HG03159 (cell line): Measurements from ENCODE around the gene ATOH1.

ENCODE experiments used
- ATAC-seq: cut with Tn5 transposase; IDR thresholded peaks from one replicate; pipeline ENCODE4 v1.9.1; 2021; ENCODE audit warnings: mild to moderate bottlenecking, moderate library complexity; ENCODE audit not compliant: unreplicated experiment

ATOH1 gene

DNA sequence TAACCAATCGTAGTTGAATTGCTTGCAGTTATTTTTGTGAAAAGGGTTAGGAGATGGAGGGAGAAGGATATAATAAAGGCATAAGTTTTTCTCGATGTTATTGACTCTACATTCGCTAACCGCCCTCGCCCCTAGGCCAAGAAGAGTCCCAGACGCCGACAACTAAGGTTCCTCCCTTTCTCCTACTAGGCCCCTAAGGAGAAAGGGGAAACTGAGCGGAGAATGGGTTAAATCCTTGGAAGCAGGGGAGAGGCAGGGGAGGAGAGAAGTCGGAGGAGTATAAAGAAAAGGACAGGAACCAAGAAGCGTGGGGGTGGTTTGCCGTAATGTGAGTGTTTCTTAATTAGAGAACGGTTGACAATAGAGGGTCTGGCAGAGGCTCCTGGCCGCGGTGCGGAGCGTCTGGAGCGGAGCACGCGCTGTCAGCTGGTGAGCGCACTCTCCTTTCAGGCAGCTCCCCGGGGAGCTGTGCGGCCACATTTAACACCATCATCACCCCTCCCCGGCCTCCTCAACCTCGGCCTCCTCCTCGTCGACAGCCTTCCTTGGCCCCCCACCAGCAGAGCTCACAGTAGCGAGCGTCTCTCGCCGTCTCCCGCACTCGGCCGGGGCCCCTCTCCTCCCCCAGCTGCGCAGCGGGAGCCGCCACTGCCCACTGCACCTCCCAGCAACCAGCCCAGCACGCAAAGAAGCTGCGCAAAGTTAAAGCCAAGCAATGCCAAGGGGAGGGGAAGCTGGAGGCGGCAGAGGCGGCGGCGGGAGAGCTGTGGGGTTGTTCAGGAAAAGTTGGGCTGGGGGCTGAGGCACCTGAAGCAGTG, 5.9 kb downstream of the ATOH1 start:
- ATAC-seq, result no peak

DNA sequence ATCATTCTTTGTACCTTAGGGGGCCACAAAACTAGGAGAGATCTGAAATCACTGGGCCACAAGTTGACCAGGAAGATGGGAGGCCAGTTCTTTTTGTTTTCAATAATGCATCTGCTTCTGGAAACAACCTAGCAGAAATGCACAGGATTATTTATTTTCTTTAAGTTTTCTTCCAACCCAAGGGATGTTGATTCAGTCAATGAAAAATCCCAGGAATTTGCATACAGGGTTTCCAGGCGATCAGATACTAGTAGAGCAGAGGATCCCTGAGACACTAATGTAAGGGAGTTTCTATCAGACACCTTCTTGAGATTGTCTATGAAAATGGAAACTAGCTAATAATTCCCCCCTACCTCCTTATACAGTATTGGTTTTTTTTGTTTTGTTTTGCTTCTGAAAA, 7.4 kb downstream of the ATOH1 start:
- no peak for ATAC-seq

DNA sequence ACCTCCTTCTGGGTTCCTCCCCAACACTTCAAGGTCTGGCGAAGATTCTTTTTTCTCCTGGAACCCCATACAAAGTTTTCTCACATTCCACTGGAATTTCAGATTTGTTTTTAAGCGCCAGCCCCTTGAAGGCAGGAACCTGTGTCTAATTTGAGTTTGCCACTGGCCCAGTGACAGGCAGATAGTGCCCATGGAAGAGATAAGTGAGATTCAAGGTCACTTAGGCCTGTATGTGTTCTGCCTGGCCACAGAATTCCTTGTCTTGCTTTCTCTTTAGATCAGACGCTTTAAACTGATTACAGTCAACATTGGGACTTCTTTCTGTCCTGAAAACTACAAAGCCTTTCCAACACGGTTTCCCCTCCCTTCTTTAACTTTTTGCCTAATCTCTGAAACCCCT, 11.2 kb downstream of the ATOH1 start:
- ATAC-seq, result no peak

DNA sequence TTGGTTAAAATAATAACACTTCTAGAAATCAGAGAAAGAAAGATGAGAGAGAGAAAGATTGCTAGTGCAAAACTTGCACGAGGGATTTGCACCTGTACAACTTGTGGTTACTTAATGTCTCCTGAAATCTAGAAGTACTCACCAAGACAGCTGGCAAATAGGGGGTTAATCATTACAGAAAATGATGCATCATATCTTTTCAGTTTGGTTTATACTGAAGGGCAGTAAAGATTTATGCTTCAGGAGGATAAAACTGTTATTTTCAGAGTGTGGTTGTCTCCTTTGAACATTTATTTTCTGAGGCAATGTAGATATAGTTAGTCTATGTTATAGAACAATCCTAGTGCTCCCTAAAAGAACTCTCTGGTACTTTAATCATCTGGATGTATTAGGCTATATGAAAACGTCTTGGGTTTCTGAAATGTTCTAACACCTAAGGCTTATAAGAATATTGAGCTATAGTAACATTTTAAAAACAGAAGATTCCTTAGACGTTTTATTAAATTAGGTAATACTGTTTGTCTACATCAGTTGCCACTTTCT, 13.3 kb downstream of the ATOH1 start:
- peak; percentile 58 for ATAC-seq

DNA sequence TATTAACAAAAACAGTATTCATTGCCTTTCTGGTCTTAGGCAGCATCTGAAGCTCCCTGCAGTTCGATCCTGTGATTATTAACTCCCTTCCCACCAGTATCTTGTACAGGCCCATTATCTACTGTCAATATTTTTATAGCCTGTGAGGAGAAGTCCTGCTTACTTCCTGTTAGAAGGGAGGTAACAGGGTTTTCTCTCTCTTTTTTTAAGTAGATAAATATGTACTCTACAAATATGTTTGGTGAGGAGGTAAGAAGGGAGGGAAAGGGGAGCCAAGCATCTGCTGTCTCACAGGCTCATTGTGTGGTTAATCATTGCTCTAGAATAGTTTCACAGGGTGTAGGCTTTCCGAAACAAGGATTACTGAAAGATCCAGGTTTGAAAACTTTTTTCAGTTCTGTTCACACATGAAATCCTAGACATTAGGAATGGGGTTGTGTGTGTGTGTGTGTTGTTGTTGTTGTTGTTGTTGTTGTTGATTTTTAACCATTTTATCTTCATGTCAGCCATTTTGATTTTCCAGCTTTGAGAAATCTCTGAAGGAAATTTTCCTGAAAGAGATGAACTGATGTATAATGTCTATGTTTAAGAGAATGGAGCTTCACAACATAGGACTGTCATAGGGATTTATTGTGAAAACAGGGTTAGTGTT, 14.2 kb downstream of the ATOH1 start:
- ATAC-seq, result peak; percentile 71

DNA sequence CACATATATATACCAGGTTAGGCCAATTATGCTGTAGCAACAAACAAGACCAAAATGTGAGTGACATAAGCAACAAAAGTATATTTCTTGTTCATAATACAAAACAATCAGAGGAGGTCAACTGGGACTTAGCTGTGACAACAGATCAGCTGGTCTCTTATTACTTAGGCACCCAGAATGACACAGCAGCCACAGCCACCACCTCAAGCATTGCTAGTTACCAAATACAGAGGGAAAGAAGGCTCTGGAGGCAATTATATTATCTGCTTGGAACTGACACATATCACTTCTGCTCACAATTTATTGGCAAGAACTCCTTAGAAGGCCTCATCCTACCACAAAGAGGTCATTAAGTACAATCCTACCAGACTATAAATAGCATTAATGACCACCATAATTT, 15.2 kb downstream of the ATOH1 start:
- ATAC-seq, result no peak

DNA sequence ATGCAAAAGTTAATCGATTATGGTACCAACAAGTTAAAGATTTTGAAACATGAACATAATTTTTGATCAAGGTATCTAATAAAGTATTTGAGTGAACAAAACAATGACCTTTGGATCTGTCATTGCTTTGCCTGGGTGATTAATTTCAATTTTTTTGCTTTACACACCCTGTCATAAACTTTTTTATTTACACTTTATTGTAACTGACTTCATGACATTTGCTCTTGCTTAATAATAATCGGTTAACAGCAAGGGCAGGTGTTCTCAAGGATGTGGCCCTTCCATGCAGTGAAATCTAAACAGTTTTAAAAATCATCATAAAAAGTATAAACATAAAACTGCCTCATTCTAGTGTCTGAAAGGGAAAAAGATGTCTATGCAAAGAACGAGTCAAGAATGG, 24.1 kb downstream of the ATOH1 start:
- ATAC-seq, result no peak

DNA sequence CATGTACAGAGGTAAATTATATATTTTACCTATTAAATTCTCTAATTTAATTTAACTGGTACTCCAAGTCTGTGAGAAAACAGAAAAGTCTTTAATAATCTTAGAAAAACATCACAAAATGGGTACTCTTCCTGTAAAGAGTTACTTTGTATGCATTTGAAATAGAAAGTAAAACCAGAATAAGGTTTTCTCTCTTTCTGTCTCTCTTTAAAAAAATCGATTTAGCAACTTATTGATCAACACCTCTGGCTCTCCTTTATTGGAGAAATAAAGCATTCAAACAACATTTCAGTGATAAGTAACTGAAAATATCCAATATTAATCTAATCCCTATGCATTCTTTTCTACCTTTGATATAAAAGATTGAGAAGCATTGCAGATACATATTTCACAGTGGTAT, 27.4 kb downstream of the ATOH1 start:
- ATAC-seq, result peak; percentile 53

DNA sequence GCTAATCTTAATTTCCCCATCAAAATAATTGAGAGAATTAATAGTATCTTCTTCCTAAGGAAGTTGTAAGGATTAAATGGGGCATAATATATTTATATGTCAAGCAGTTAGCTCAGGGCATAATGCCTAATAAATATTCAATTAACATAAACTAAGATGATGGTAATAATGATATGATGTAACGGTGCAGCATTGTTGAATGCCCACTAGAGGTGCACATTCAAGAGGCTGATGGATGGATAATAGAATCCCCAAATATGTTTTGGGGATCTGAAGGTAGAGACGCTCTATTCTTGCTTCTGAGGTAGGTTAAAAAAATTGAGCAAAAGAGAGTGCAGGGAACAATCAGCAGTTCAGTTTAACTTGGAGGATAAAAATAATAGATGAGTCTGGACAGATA, 37.1 kb downstream of the ATOH1 start:
- peak; percentile 65 for ATAC-seq

DNA sequence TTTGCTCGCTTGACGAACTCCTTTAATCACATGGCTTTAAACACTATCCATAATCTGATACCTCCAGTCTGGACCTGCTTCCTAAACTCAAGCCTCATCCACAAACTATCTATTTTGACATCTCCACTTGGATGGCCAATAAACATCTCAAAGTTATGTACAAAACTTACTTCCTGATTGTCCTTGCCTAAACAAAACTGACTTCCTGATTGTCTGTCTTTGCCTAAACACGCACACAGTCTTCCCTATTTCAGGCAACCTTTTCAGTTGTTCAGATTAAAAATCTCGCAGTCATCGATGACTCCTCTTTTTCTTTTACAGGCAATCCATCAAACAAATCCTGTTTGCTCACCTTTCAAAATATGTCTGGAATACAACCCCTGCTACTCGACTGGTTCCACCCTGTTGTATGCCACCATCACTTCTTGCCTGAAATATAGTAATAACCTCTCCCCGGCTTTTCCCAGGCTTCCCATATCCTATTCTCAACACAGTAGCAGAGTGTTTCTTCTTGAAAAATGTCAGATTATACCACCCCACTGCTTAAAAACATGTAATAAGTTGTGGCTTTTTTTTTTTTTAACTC, 39.0 kb downstream of the ATOH1 start:
- ATAC-seq, result no peak

DNA sequence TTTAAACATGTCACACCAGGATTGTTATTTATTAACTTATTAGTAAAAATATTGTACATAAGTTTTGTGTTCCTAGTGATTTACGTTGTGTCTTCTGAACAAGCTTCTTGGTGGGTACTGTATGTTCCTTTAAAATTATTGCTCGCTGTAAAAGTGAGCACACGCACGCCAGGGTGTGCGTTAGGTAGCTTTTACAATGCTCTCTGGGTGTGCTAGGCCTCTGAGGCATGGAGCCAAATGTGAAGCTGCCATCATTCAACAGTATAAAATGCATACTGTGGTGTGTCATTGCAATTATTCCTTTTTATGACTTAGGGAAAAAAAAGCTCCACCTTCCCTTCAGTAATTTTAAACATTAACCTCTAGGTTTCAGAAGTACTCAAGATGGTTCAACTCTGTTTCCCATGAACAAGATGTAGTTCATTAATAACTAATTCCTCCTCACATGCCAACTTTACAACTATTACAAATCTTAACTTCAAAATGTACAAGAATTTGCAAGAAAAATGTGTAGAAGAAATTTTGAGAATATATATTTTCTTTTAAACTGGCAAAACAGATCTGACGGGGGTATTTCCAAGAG, 42.4 kb downstream of the ATOH1 start:
- no peak for ATAC-seq

DNA sequence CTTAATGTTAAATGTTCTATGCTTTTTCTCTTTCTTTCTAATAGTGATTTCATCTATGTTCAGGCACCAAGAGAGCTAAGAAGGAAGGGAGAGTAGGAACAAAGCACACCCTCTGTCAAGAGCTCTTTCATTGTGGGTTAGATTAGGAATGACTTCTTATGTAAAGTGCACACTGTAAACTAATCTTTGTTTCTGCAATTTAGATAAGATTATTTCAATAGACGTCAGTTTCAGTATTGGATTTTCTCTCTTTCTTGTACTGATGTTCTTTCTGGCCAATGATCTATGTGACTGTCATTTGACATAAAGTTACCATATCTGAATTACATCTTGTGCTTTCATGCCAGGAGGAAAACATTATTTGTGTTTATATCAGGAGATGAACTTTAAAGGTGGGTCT, 48.2 kb downstream of the ATOH1 start:
- no peak for ATAC-seq

DNA sequence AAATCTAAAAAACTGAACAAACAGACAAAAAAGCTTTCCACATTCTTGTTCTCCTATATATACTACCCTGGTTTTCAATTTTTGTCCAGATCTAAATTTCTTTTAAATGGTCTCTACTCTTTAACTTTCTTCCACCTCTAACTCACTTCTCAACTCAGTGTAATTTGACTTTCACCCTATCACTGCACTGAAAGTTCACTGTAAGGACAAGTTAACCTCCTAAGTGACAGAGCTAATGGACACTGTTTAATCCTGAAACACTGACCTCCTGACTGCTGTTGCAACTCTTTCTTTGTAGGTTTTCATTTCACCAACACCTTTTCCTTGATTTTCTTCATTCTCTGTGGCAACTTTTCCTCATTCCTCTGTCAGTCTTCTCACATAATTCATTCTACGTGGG, 50.0 kb downstream of the ATOH1 start:
- no peak for ATAC-seq

DNA sequence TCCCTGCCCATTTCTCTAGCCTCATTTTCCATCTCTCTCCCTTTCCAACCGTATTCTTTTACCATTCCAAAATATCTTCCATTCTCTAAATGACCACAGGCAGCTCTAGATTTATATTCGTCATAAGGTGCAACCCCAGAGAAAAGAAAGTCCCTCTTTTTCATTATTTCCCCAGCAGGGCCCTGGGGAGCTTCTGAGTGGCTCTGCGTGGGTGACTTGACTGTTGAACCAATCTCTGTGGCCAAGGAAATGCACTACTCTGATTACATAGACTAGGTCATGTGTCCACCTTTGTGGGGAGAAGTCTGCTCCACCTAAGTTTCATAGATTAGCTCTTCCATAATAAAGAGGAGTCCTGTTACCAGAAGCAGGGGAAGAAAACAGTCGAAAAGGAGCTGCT, 51.4 kb downstream of the ATOH1 start:
- peak; percentile 89 for ATAC-seq
